Epithelial cell of proximal tubule (primary cell): ENCODE results near the gene ETFA. TPM values are rescaled to one million over a fixed set of nuclear protein-coding genes. Genes with fewer than 3 reads are reported as not detected.
A peak's percentile ranks its signal among the peaks of the same experiment; 100 is the strongest.

Experiments
- DNase-seq: peaks from one replicate; pipeline ENCODE4 v3.0.0-alpha.2; 2011; ENCODE audit warnings: low read depth
- H3K4me3 ChIP-seq: 2 replicates; pipeline ENCODE4 v1.5.1; 2011; ENCODE audit warnings: low read depth, mild to moderate bottlenecking, low read length
- CTCF ChIP-seq: conservative IDR thresholded peaks from 2 replicates; pipeline ENCODE4 v1.5.1; 2012; ENCODE audit warnings: low read depth, mild to moderate bottlenecking, low read length
- total RNA-seq: library from RNA; depleted of rRNA; stranded (reverse); fragments of >200 nt; gene quantifications from 2 replicates; pipeline ENCODE4 v1.2.3, GENCODE V29; 2015

The ETFA gene
- total RNA-seq: 112 and 117 TPM in 2 replicates

GRCh38 chr15:76311100-76311953 is at the start of gene ETFA:
TSS of gene ETFA (minus strand) at chr15:76311469. CDS start at chr15:76311388, 81 bp downstream.
- H3K4me3 ChIP-seq: peak within 1 kb of the TSS; percentile 69
- TF ChIP-seq CTCF: no peak
- DNase-seq: peak; percentile 44

- no peak overlapping the region for H3K4me3 ChIP-seq
- no peak for DNase-seq
- no peak for TF ChIP-seq CTCF
These were observed 49.1 kb upstream of the ETFA start for GRCh38 chr15:76360416-76360815.

GRCh38 chr15:76359152-76359551 is 47.9 kb upstream of the ETFA start:
- H3K4me3 ChIP-seq: no peak overlapping the region
- no peak for TF ChIP-seq CTCF
- no peak for DNase-seq

GRCh38 chr15:76358453-76358852 is 47.2 kb upstream of the ETFA start:
- no peak for DNase-seq
- TF ChIP-seq CTCF: no peak
- no peak overlapping the region for H3K4me3 ChIP-seq

GRCh38 chr15:76354823-76355440 is 43.7 kb upstream of the ETFA start:
- no peak for TF ChIP-seq CTCF
- H3K4me3 ChIP-seq: no peak overlapping the region

GRCh38 chr15:76353903-76354302 is 42.6 kb upstream of the ETFA start:
- DNase-seq: no peak
- no peak overlapping the region for H3K4me3 ChIP-seq
- TF ChIP-seq CTCF: no peak

More at GRCh38 chr15:76354823-76355440, 43.7 kb upstream of the ETFA start:
- no peak for DNase-seq
